Ishikawa (cell line): ENCODE data around the gene OXCT2.

Experiments used
- CEBPB ChIP-seq: IDR thresholded peaks from 2 replicates; pipeline ENCODE4 v1.6.1; 2012
- CREB1 ChIP-seq: IDR thresholded peaks from 2 replicates; pipeline ENCODE4 v1.6.1; 2012; ENCODE audit warnings: low read depth
- EGR1 ChIP-seq: IDR thresholded peaks from 2 replicates; pipeline ENCODE4 v1.6.1; 2012
- EP300 ChIP-seq: IDR thresholded peaks from 2 replicates; pipeline ENCODE4 v1.6.1; 2012; ENCODE audit warnings: borderline replicate concordance
- FOXM1 ChIP-seq: IDR thresholded peaks from 2 replicates; pipeline ENCODE4 v1.6.1; 2012; ENCODE audit warnings: low read depth, borderline replicate concordance
- MAX ChIP-seq: IDR thresholded peaks from 2 replicates; pipeline ENCODE4 v1.6.1; 2012
- NFIC ChIP-seq: IDR thresholded peaks from 2 replicates; pipeline ENCODE4 v1.6.1; 2012
- RAD21 ChIP-seq: IDR thresholded peaks from 2 replicates; pipeline ENCODE4 v1.6.1; 2012; ENCODE audit warnings: low read depth
- REST ChIP-seq: IDR thresholded peaks from 2 replicates; pipeline ENCODE4 v1.6.1; 2012; ENCODE audit warnings: low read depth, mild to moderate bottlenecking
- TAF1 ChIP-seq: IDR thresholded peaks from 2 replicates; pipeline ENCODE4 v1.6.1; 2012; ENCODE audit warnings: low read depth, mild to moderate bottlenecking
- TCF12 ChIP-seq: IDR thresholded peaks from 2 replicates; pipeline ENCODE4 v1.6.1; 2012; ENCODE audit warnings: low read depth
- TEAD4 ChIP-seq: IDR thresholded peaks from 2 replicates; pipeline ENCODE4 v1.6.1; 2012
- USF1 ChIP-seq: IDR thresholded peaks from 2 replicates; pipeline ENCODE4 v1.6.1; 2012
- YY1 ChIP-seq: IDR thresholded peaks from 2 replicates; pipeline ENCODE4 v1.6.1; 2012; ENCODE audit warnings: low read depth
- ZBTB7A ChIP-seq: IDR thresholded peaks from 2 replicates; pipeline ENCODE4 v1.6.1; 2012; ENCODE audit warnings: low read depth

OXCT2 gene

GRCh38 chr1:39727221-39727931, 43.8 kb downstream of the OXCT2 start:
- no peak for TF ChIP-seq FOXM1
- TF ChIP-seq YY1 = no peak
- no peak for TF ChIP-seq TAF1
- TF ChIP-seq NFIC = no peak
- no peak for TF ChIP-seq EGR1
- TF ChIP-seq MAX = no peak
- no peak for TF ChIP-seq RAD21
- no peak for TF ChIP-seq TCF12
- no peak for TF ChIP-seq ZBTB7A
- TF ChIP-seq CREB1 = no peak
- no peak for TF ChIP-seq REST
- no peak for TF ChIP-seq EP300
- TF ChIP-seq TEAD4 = no peak
- no peak for TF ChIP-seq CEBPB
- TF ChIP-seq USF1 = no peak

GRCh38 chr1:39726600-39726999, 44.5 kb downstream of the OXCT2 start:
- TF ChIP-seq TCF12 (no peak), CREB1 (no peak), USF1 (no peak), EGR1 (no peak), TEAD4 (no peak), REST (no peak)

- TF ChIP-seq EGR1 (no peak), MAX (no peak), REST (no peak), TEAD4 (no peak), CREB1 (no peak), USF1 (no peak), EP300 (no peak), TCF12 (no peak), TAF1 (no peak), ZBTB7A (no peak), CEBPB (no peak)
These were observed 48.7 kb downstream of the OXCT2 start for GRCh38 chr1:39722495-39722894.

GRCh38 chr1:39721664-39722063, 49.5 kb downstream of the OXCT2 start:
- no peak for TF ChIP-seq TCF12
